Measurements from ENCODE around the gene APOC1.
"Not testable (repeated sequence)": the region's sequence is repeated elsewhere in the genome, so short reads cannot be mapped to it uniquely, and the experiment has no call there.

APOC1 gene

GRCh38 chr19:44913512-44914432, 636 bp upstream of the APOC1 start:
- not testable (repeated sequence) for DNase-seq

DNA sequence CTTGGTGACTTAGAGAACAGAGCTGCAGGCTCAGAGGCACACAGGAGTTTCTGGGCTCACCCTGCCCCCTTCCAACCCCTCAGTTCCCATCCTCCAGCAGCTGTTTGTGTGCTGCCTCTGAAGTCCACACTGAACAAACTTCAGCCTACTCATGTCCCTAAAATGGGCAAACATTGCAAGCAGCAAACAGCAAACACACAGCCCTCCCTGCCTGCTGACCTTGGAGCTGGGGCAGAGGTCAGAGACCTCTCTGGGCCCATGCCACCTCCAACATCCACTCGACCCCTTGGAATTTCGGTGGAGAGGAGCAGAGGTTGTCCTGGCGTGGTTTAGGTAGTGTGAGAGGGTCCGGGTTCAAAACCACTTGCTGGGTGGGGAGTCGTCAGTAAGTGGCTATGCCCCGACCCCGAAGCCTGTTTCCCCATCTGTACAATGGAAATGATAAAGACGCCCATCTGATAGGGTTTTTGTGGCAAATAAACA, 9.9 kb downstream of the APOC1 start:
- DNase-seq = no peak

- DNase-seq = no peak
These were observed 10.9 kb downstream of the APOC1 start for GRCh38 chr19:44925114-44925891.

DNA sequence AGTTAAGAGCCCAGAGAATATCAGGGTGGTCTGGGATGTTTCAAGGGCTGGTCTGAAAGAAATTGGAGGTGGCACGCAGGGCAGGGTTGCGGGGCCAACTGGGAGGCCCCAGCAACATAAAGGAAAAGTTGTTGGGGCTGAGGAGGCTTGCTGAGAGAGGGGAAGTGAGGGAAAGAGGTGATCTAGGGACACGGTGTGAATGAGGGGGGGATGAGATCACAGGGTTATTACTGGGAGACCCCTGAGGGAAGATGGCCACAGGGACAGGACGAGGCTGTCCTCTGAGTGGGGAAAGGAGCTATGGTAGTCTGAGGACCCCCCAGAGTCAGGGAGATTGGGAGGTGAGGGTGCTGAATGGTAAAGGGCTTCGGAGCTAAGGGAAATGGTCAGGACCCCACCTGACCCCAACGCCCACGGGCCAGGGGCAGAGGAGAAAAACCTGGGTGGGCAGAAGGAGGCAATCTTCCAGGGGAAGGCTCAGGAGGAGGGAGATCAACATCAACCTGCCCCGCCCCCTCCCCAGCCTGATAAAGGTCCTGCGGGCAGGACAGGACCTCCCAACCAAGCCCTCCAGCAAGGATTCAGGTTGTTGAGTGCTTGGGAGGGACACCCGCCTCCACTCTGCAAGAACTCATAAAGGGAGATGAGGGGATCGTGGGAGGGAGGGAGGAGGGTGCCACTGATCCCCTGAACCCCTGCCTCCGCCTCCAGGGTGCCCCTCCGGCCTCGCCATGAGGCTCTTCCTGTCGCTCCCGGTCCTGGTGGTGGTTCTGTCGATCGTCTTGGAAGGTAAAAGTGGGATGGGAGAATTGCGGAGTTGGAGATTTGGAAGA, 12.1 kb downstream of the APOC1 start:
- DNase-seq = not testable (repeated sequence)

- DNase-seq = peak; percentile 33
These were observed 13.3 kb downstream of the APOC1 start for GRCh38 chr19:44927746-44928145.

DNA sequence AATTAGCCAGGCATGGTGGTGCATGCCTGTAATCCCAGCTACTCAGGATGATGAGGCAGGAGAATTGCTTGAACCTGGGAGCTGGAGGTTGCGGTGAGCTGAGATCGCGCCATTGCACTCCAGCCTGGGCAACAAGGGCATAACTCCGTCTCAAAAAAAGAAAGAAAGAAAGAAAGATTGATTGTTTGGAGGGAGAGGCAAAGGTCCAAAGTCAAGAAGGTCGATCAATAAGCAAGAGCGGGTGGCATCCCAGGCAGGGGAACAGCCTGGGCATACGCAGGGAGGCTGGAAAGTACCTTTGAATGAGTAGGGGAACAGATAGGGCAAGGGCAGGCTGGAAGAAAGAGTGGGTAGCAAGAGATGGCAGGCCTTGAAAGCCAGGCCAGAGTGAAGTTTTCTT, 15.7 kb downstream of the APOC1 start:
- no peak for DNase-seq

DNA sequence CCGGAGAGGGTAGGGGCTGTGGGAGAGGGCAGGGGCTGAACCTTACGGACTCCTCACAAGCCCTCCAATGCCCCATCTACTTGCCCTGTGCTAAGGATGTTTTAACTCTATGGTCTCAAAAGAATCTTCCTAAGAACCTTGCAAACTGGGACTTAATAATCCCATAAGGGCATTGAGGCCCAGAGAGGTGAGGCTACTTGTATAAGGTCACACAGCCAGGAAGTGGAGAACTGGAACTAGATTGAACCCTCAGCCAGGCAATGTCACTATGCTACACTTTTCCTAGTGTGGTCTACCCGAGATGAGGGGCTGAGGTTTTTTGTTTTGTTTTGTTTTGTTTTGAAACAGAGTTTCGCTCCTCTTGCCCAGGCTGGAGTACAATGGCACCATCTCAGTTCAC, 17.1 kb downstream of the APOC1 start:
- DNase-seq = no peak

DNA sequence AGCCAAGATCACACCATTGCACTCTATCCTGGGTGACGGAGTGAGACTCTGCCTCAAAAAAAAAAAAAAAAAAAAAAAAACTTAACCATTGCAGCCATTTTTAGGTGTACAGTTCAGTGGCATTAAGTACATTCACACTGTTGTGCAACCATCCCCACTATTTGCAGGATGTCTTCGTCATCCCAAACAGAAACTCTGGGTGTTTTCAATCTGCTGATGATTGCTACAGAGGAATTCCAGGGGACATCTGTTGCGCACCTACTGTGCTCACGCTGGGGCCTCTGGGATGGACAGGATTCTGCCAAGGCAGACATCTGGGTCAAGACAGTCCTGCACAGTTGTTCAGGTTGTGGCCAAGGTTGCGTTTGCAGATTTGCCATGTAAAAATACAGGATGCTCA, 25.3 kb downstream of the APOC1 start:
- no peak for DNase-seq

- no peak for DNase-seq
These were observed 27.7 kb downstream of the APOC1 start, which contains the start of gene APOC4 for GRCh38 chr19:44942067-44942571. Gene APOC4, plus strand, starts transcription at chr19:44942237. Its CDS starts 41 bp downstream, at chr19:44942278.

DNA sequence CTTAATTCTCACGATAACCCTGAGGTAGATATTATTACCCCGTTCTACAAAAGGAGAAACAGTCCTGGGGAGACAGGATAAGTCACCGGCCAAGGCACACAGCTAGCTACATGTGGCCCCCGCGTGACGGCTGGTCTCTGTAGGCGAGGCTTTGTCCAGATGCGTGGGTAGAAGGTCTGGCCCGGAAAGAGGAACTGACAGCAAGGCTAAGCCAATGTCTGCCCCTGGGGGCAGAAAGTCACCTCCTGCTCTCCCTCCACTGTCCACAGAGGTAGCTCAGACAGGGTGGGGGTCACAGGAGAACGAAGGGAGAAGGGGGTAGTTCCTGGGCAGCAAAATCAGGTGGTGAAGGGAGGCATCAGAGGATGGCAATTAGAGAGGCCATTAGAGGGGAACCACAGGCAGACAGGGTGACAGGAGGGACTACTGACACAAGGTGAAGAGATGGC, 29.4 kb downstream of the APOC1 start:
- DNase-seq = no peak

DNA sequence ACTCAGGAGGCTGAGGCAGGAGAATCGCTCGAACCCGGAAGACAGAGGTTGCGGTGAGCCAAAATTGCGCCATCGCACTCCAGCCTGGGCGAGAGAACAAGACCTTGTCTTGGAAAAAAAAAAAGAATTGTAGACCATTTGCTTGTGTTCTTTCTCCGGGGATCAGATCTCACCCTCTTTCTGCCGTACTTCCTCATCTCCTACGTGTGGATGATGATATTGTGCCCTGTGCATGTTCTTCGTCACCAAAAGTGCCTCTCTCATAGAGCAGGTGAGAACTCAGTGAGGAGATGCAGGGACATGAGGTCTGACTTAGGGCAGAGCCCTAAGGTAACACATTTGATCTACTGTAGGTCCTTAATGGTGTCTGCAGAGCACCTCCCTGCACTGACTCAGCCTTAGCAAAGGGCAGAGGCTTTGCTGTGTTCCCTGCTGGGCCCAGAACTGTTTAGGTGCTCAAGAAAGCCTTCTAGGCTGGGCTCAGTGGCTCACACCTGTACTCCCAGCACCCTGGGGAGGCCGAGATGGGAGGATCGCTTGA, 32.7 kb downstream of the APOC1 start:
- no peak for DNase-seq

- DNase-seq = no peak
These were observed 33.8 kb downstream of the APOC1 start for GRCh38 chr19:44948237-44948636.

- no peak for DNase-seq
These were observed 34.5 kb downstream of the APOC1 start for GRCh38 chr19:44948763-44949374.

DNA sequence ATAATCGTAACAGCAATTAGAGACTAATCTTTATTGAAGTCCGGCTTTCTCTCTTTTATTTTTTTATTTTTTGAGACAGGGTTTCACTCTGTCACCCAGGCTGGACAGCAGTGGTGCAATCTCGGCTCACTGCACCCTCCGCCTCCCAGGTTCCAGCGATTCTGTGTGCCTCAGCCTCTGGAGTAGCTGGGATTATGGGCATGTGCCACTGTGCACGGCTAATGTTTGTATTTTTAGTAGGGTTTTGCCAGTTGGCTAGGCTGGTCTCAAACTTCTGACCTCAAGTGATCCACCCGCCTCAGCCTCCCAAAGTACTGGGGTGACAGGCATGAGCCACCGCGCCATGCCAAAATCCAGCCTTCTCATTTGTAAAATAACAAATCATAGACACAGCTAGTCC, 35.1 kb downstream of the APOC1 start:
- no peak for DNase-seq

GRCh38 chr19:44951179-44952159, 37.1 kb downstream of the APOC1 start:
- peak; percentile 42 for DNase-seq

- no peak for DNase-seq
These were observed 39.9 kb downstream of the APOC1 start for GRCh38 chr19:44954278-44954648.

DNA sequence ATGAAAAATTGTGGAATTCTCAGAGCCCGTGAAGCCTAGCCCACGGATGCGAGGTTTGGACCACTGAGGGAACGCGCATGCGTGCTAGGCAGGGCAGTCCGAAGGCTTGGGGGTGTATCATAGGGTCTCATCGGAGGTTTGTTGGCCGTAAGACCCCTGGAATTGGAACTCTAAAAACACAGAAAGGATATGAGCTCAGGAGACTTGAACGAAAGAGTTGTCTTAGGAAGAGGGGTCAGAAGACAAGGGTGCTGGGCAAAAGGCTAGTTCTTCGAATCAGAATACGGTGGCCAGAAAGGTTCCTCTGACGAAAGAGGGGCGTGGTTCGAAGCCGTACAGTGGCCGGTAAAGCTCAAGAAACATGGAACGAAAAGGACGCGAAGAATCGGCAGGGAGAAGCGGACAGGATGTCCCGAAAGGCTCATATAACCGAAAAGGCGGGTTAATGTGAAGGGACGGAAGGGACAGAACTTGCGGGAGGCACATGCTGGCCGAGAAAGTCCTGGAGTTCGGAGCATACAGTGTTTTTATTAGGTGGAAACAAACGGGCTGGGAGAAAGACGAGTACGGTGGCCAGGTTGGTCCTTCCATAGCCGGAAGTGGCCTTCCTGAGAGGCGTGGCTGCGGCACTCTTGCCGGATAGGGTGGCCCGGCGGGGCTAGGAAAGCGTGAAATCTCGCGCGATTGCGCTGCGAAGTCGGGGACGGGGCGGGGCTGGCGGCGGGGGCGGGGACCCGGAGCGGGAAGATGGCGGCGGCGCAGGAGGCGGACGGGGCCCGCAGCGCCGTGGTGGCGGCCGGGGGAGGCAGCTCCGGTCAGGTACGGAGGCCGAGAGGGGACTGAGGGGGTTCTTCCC, 40.5 kb downstream of the APOC1 start, which contains the start of gene CLPTM1:
TSS of gene CLPTM1 (plus strand) at position 732 of the 856 bp plus-strand sequence. CDS start at position 748, 16 bp downstream.
- peak; percentile 93 for DNase-seq

- DNase-seq = no peak
These were observed 41.4 kb downstream of the APOC1 start for GRCh38 chr19:44955505-44956439.

Data from NCI-H226 (cell line).